ENCODE data around the gene CD3G. TPM values are rescaled to one million over a fixed set of nuclear protein-coding genes. Genes with fewer than 3 reads are reported as not detected.

CD3G gene
- total and polyA plus RNA-seq, 2 of the 8 experiments (the other 6 are each of a cell fraction or from before 2014, with no cell fraction given): not detected

GRCh38 chr11:118341815-118342489 lies 2.2 kb upstream of the CD3G start:
- Histone ChIP-seq H3K36me3 (ENCODE audit: control insufficient read depth in 2 of 4, insufficient read depth in 4 of 4, low read length in 3 of 4) (no peaks in the 10 kb centered on the region), H4K8ac (ENCODE audit: extremely low read depth, insufficient read depth, low read length) (peak overlapping the region; percentile 81; the same call in 1 of the 2 replicates), H3K4me3 (ENCODE audit: extremely low read depth in 1 of 4, insufficient read depth in 2 of 4, low read depth in 3 of 4, low read length in 4 of 4) (no peak overlapping the region), H3K56ac (replicated peaks; ENCODE audit: insufficient read length, low read depth, low read length) (no peak overlapping the region), H3K9ac (replicated peaks in 1 of 4; ENCODE audit: extremely low read depth in 1 of 4, low read depth in 3 of 4, low read length in 3 of 4) (no peak overlapping the region), H3K79me2 (ENCODE audit: control insufficient read depth in 1 of 2, insufficient read depth in 2 of 2, low read length in 2 of 2) (no peaks in the 10 kb centered on the region), H4K91ac (replicated peaks; ENCODE audit: insufficient read length, low read length) (no peak overlapping the region), H3K14ac (ENCODE audit: insufficient read length) (no peak overlapping the region), H2BK5ac (ENCODE audit: low read depth, low read length) (no peak overlapping the region), H3K27ac (ENCODE audit: low read depth, low read length) (no peak overlapping the region), H2AFZ (ENCODE audit: low read length) (no peak overlapping the region), H3K23ac (ENCODE audit: insufficient read length) (no peak overlapping the region), H2BK12ac (ENCODE audit: low read depth, low read length) (no peak overlapping the region), H3K23me2 (ENCODE audit: low read depth, low read length) (no peaks in the 10 kb centered on the region; the same call in 1 of the 2 replicates), H2AK5ac (ENCODE audit: low read depth, low read length) (no peak overlapping the region), H2BK20ac (ENCODE audit: low read length) (0 out of 2 replicates have a peak overlapping the region, but pooled peaks have one; percentile 32), H3K9me3 (ENCODE audit: insufficient read depth in 2 of 2, low read depth in 1 of 2, low read length in 1 of 2) (no peaks in the 10 kb centered on the region), H4K5ac (ENCODE audit: insufficient read length, low read depth, low read length) (no peak overlapping the region), H4K20me1 (replicated peaks in 1 of 2; ENCODE audit: control insufficient read depth in 1 of 2, insufficient read depth in 2 of 2, low read length in 2 of 2) (no peaks in the 10 kb centered on the region), H3K79me1 (ENCODE audit: low read depth, low read length) (no peaks in the 10 kb centered on the region; the same call in 1 of the 2 replicates), H3K4me1 (replicated peaks in 1 of 4; ENCODE audit: control insufficient read depth in 3 of 4, insufficient read depth in 4 of 4, low read length in 3 of 4) (no peaks in the 10 kb centered on the region), H2BK15ac (ENCODE audit: low read length) (no peak overlapping the region), H3K18ac (ENCODE audit: extremely low read depth, low read length) (no peak overlapping the region), H3K27me3 (replicated peaks in 1 of 4; ENCODE audit: control insufficient read depth in 3 of 4, extremely low read depth in 1 of 4, insufficient read depth in 3 of 4, low read length in 3 of 4) (no peaks in the 10 kb centered on the region; a peak in 1 of 7 replicates), H2BK120ac (replicated peaks; ENCODE audit: low read depth, low read length) (no peak overlapping the region), H3K4me2 (ENCODE audit: insufficient read depth in 1 of 2, low read depth in 2 of 2, low read length in 2 of 2) (no peak overlapping the region), H3K4ac (replicated peaks; ENCODE audit: insufficient read length, low read depth, low read length) (no peak overlapping the region)
- FAIRE-seq: no peak
- ChIA-PET POLR2A (ENCODE audit: partially characterized antibody) (no interaction called here), CTCF (ENCODE audit: partially characterized antibody) (interaction anchor here (0.7 to 4.9 kb wide), 4 partner anchors 11 to 77 kb away, joined by 3 to 24 read pairs (median 3); partner anchors contain the start of gene MPZL2)
- WGBS, 2 experiments (ENCODE audit: extremely low coverage in 1 of 2, insufficient coverage in 1 of 2, insufficient read length in 1 of 2, insufficient replicate concordance in 2 of 2, low coverage in 1 of 2, low lambda C conversion rate in 2 of 2, missing lambda C conversion rate in 1 of 2): 97% methylated on average over 5 of the region's 5 CpGs; no CpG with 5 or more reads in 1 of the 2 experiments
- TF ChIP-seq SRF (IDR thresholded peaks at IDR 0.05; ENCODE audit: low read depth, low read length) (no peak), YY1 (IDR thresholded peaks at IDR 0.05; ENCODE audit: low read depth, low read length) (no peak), SP2 (IDR thresholded peaks at IDR 0.05; ENCODE audit: low read length) (no peak), SP4 (IDR thresholded peaks at IDR 0.05; ENCODE audit: low read length) (no peak), PHF8 (conservative IDR thresholded peaks at IDR 0.05; ENCODE audit: low read depth, low read length) (no peak), BCL11A (IDR thresholded peaks at IDR 0.05; ENCODE audit: low read depth in 2 of 2, low read length in 2 of 2) (no peak), SUZ12 (IDR thresholded peaks at IDR 0.05; ENCODE audit: low read length) (no peak), CTBP2 (IDR thresholded peaks at IDR 0.05; ENCODE audit: borderline replicate concordance, insufficient read depth, insufficient read length, low read length) (no peak), TEAD4 (IDR thresholded peaks at IDR 0.05; ENCODE audit: low read depth, low read length) (no peak), POLR2A (IDR thresholded peaks at IDR 0.05; ENCODE audit: control extremely low read depth in 1 of 2, low read depth in 2 of 2, low read length in 2 of 2) (no peak), SP1 (IDR thresholded peaks at IDR 0.05; ENCODE audit: low read depth, low read length) (no peak), SAP30 (IDR thresholded peaks at IDR 0.05; ENCODE audit: insufficient read depth, insufficient replicate concordance, low read length) (no peak), KDM1A (IDR thresholded peaks at IDR 0.05; ENCODE audit: borderline replicate concordance, low read length) (no peak), BRCA1 (IDR thresholded peaks at IDR 0.05; ENCODE audit: low read depth, low read length) (no peak), ASH2L (IDR thresholded peaks at IDR 0.05; ENCODE audit: low read length) (no peak)
- DNase-seq (ENCODE audit: low read depth in 1 of 2, low spot score in 2 of 2): no peak
